Esophagus muscularis mucosa (tissue), 4 donors: ENCODE data around the gene CCDC34. TPM values are rescaled to one million over a fixed set of nuclear protein-coding genes. Genes with fewer than 3 reads are reported as not detected.

Experiments used
- DNase-seq: peaks from one replicate; pipeline ENCODE4 v3.0.0-alpha.2; 2017; ENCODE audit errors: extremely low spot score
- H3K27ac ChIP-seq, 4 donors: fragments of 200-600 bp; sonication (generic); replicated peaks in 1 of 4; 1 replicate in 3 of 4; 2 replicates in 1 of 4; pipeline ENCODE4 v1.5.1; 2016 to 2019; ENCODE audit warnings: mild to moderate bottlenecking in 1 of 4
- H3K27me3 ChIP-seq, 4 donors: fragments of 200-600 bp; sonication (generic); one replicate each; pipeline versions ENCODE4 v1.5.1 to v1.6.0; 2016 to 2019
- H3K36me3 ChIP-seq, 4 donors: fragments of 200-600 bp; sonication (generic); one replicate each; pipeline ENCODE4 v1.5.1; 2016 to 2019
- H3K4me1 ChIP-seq, 4 donors: fragments of 200-600 bp; sonication (generic); one replicate each; pipeline ENCODE4 v1.5.1; 2016 to 2019
- H3K4me3 ChIP-seq, 4 donors: fragments of 200-600 bp; sonication (generic); 1 replicate in 2 of 4; 2 replicates in 2 of 4; pipeline ENCODE4 v1.5.1; 2016 to 2019; ENCODE audit warnings: mild to moderate bottlenecking in 4 of 4, moderate library complexity in 1 of 4
- H3K9me3 ChIP-seq, 4 donors: fragments of 200-600 bp; sonication (generic); 1 replicate in 3 of 4; 2 replicates in 1 of 4; pipeline ENCODE4 v1.5.1; 2016 to 2019
- CTCF ChIP-seq, 3 experiments: fragments of 200-600 bp in 2 of 3; fragments of 450-650 bp in 1 of 3; sonication (generic) in 2 of 3; IDR thresholded peaks; one replicate each; pipeline ENCODE4 v1.5.1; 2017 to 2019; ENCODE audit warnings: antibody characterized with exemption in 3 of 3, mild to moderate bottlenecking in 2 of 3, moderate library complexity in 1 of 3
- EP300 ChIP-seq: sonication (generic); formaldehyde crosslinking; IDR thresholded peaks from one replicate; pipeline ENCODE4 v1.6.1; 2017; ENCODE audit warnings: antibody characterized with exemption
- POLR2A ChIP-seq: fragments of 450-650 bp; IDR thresholded peaks from one replicate; pipeline ENCODE4 v1.6.1; 2017; ENCODE audit warnings: antibody characterized with exemption, moderate library complexity, mild to moderate bottlenecking, low read depth
- POLR2AphosphoS5 ChIP-seq, 2 donors: sonication (generic); formaldehyde crosslinking; IDR thresholded peaks; one replicate each; pipeline ENCODE4 v1.6.1; 2017; ENCODE audit warnings: antibody characterized with exemption in 2 of 2
- WGBS: methylation state at CpG from one replicate; pipeline ENCODE4 v1.1.5; 2018; 5-methylcytosine and 5-hydroxymethylcytosine counted together
- intact Hi-C: fragments of 100-400 bp; cut with DNase I; formaldehyde crosslinking; loops from one replicate; pipeline ENCODE4 v1.15.1; 2023
- total RNA-seq, 4 donors: library from RNA; depleted of rRNA; stranded (reverse); fragments of >200 nt; gene quantifications; one replicate each; pipeline versions ENCODE4 v1.1.0 to v1.2.1, GENCODE V29; 2016

CCDC34 gene
- total RNA-seq, 4 donors from 2014 or later, result 0.83 to 1.5 (median 1.2) TPM

- 84% methylated on average over 5 of the region's 5 CpGs for WGBS
- no peaks in the 10 kb centered on the region for H3K36me3 ChIP-seq
- no peak for TF ChIP-seq EP300
- TF ChIP-seq CTCF (IDR thresholded peaks at IDR 0.05), result no peak
- TF ChIP-seq POLR2A, result no peak
- no peak for TF ChIP-seq POLR2AphosphoS5 (IDR thresholded peaks at IDR 0.05)
- H3K27ac ChIP-seq, result no peak overlapping the region
- no peaks in the 10 kb centered on the region for H3K9me3 ChIP-seq
- no peak overlapping the region for H3K4me3 ChIP-seq
- no peaks in the 10 kb centered on the region for H3K4me1 ChIP-seq
- intact Hi-C loops, result no loop called here
- no peaks in the 10 kb centered on the region for H3K27me3 ChIP-seq
- DNase-seq, result no peak
These were observed 6.3 kb downstream of the CCDC34 start for GRCh38 chr11:27356624-27357222.

GRCh38 chr11:27355575-27356104, 7.4 kb downstream of the CCDC34 start:
- WGBS, result 84% methylated on average over 3 of the region's 3 CpGs
- Histone ChIP-seq H3K36me3 (no peaks in the 10 kb centered on the region), H3K4me1 (no peaks in the 10 kb centered on the region), H3K27ac (no peak overlapping the region), H3K4me3 (no peak overlapping the region), H3K27me3 (no peaks in the 10 kb centered on the region), H3K9me3 (no peaks in the 10 kb centered on the region)
- intact Hi-C loops, result no loop called here
- TF ChIP-seq POLR2AphosphoS5 (IDR thresholded peaks at IDR 0.05) (no peak), CTCF (IDR thresholded peaks at IDR 0.05) (no peak), POLR2A (no peak), EP300 (no peak)
- no peak for DNase-seq

DNA sequence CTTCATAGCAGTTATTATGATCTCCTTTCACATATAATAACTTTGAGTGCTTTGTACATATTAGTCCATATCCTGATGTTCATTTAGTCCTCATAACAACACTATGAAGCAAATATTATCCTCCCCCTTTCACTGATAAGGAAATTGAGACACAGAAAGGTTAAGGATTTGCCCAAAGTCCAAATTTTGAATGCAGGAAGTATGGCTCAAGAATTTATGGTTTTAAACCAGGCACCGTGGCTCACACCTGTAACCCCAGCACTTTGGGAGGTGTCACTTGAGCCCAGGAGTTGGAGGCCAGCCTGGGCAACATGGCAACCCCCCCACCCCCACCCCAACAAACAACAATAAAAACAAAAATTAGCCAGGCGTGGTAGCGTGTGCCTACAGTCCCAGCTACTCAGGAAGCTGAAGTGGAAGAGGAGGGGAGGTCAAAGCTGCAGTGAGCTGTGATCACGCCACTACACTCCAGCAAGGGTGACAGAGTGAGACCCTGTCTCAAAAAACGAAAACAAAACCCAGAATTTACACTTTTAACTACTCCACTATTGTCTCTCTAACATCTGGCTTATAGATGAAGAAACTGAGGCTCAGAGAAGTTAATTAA, 8.6 kb downstream of the CCDC34 start:
- no peaks in the 10 kb centered on the region for H3K9me3 ChIP-seq
- no peak overlapping the region for H3K4me3 ChIP-seq
- intact Hi-C loops, result no loop called here
- H3K36me3 ChIP-seq, result no peaks in the 10 kb centered on the region
- TF ChIP-seq CTCF (IDR thresholded peaks at IDR 0.05), result no peak
- no peak for TF ChIP-seq POLR2A
- no peak for TF ChIP-seq POLR2AphosphoS5 (IDR thresholded peaks at IDR 0.05)
- TF ChIP-seq EP300, result no peak
- WGBS, result 84% methylated on average over 5 of the region's 5 CpGs
- no peak overlapping the region for H3K27ac ChIP-seq
- no peak for DNase-seq
- peaks cover 0 to 6% (median 0%) of the 10 kb centered on the region in 4 donors for H3K4me1 ChIP-seq
- H3K27me3 ChIP-seq, result no peaks in the 10 kb centered on the region

GRCh38 chr11:27353593-27354358, 9.2 kb downstream of the CCDC34 start:
- H3K27me3 ChIP-seq, result no peaks in the 10 kb centered on the region
- H3K4me1 ChIP-seq, result peaks cover 0 to 6% (median 0%) of the 10 kb centered on the region in 4 donors
- TF ChIP-seq POLR2A (no peak), EP300 (no peak), POLR2AphosphoS5 (IDR thresholded peaks at IDR 0.05) (no peak), CTCF (IDR thresholded peaks at IDR 0.05) (no peak)
- no peak overlapping the region for H3K27ac ChIP-seq
- H3K36me3 ChIP-seq, result no peaks in the 10 kb centered on the region
- H3K4me3 ChIP-seq, result no peak overlapping the region
- no peaks in the 10 kb centered on the region for H3K9me3 ChIP-seq
- intact Hi-C loops, result no loop called here
- DNase-seq, result no peak
- WGBS, result 93% methylated on average over 2 of the region's 2 CpGs
